Activated CD4-positive, alpha-beta memory T cell treated with anti-CD3 and anti-CD28 coated beads, Interleukin-2, amount 10 ng/mL, durations not matched to agents 7 days and 5 days (primary cell): ENCODE results near the gene MYT1. TPM values are rescaled to one million over a fixed set of nuclear protein-coding genes. Genes with fewer than 3 reads are reported as not detected.

Experiments used
- CTCF ChIA-PET: fragments of 350-600 bp; sonication (Branson Sonifier 250); formaldehyde crosslinking; loops from one replicate; lab custom pipeline; 2021; ENCODE audit warnings: antibody characterized with exemption, inconsistent platforms; lab: Charles Lee
- POLR2A ChIA-PET: fragments of 350-600 bp; sonication (Branson Sonifier 250); formaldehyde crosslinking; loops from one replicate; lab custom pipeline; 2021; ENCODE audit warnings: antibody characterized with exemption; lab: Charles Lee
- DNase-seq: peaks from one replicate; pipeline ENCODE4 v3.0.0-alpha.2; 2020
- H3K27ac Mint-ChIP-seq: one replicate; pipeline ENCODE4 v1.8.0; 2021; ENCODE audit warnings: mild to moderate bottlenecking, mixed read lengths
- H3K27me3 Mint-ChIP-seq: one replicate; pipeline ENCODE4 v1.8.0; 2021; ENCODE audit warnings: mixed read lengths
- H3K36me3 Mint-ChIP-seq: one replicate; pipeline ENCODE4 v1.8.0; 2021; ENCODE audit warnings: low read depth, mixed read lengths
- H3K4me1 Mint-ChIP-seq: one replicate; pipeline ENCODE4 v1.8.0; 2021; ENCODE audit warnings: mixed read lengths
- H3K4me3 Mint-ChIP-seq: one replicate; pipeline ENCODE4 v1.8.0; 2021; ENCODE audit warnings: mild to moderate bottlenecking, mixed read lengths
- H3K9me3 Mint-ChIP-seq: one replicate; pipeline ENCODE4 v1.8.0; 2021; ENCODE audit warnings: mixed read lengths
- total RNA-seq, 2 experiments: library from RNA; stranded (reverse); gene quantifications; one replicate each; pipeline ENCODE4 v1.2.3, GENCODE V29; 2021

Gene MYT1
- total RNA-seq, 2 experiments from 2014 or later: not detected

DNA sequence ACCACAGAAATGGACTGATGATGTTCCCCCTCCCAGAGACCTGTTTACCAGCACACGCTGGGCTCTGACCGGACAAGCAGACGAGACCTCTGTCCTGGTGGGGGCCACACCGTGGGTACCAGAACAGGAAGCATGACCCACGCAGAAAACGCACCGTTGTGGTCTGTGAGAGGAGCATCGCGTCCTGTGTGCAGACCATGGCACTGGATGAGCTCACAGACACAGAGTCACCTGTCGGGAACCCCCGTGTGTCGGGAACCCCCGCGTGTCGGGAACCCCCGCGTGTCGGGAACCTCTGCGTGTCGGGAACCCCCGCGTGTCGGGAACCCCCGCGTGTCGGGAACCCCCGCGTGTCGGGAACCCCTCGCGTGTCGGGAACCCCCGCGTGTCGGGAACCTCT, 37.4 kb downstream of the MYT1 start:
- ChIA-PET POLR2A (no interaction called here), CTCF (no interaction called here)
- H3K27ac Mint-ChIP-seq: no peak overlapping the region
- no peaks in the 10 kb centered on the region for H3K36me3 Mint-ChIP-seq
- H3K27me3 Mint-ChIP-seq: no peaks in the 10 kb centered on the region
- H3K4me1 Mint-ChIP-seq: no peaks in the 10 kb centered on the region
- H3K4me3 Mint-ChIP-seq: no peak overlapping the region
- DNase-seq: no peak
- peaks cover 3% of the 10 kb centered on the region for H3K9me3 Mint-ChIP-seq

GRCh38 chr20:64203037-64203777, 39.0 kb downstream of the MYT1 start:
- CTCF ChIA-PET: no interaction called here
- Mint-ChIP-seq H3K4me1 (no peaks in the 10 kb centered on the region), H3K9me3 (peaks cover 3% of the 10 kb centered on the region), H3K27ac (no peak overlapping the region), H3K4me3 (no peak overlapping the region), H3K36me3 (no peaks in the 10 kb centered on the region), H3K27me3 (no peaks in the 10 kb centered on the region)
- POLR2A ChIA-PET: no interaction called here
- DNase-seq: no peak

GRCh38 chr20:64205611-64206026, 41.4 kb downstream of the MYT1 start:
- Mint-ChIP-seq H3K27me3 (no peaks in the 10 kb centered on the region), H3K27ac (no peak overlapping the region), H3K9me3 (peaks cover 3% of the 10 kb centered on the region), H3K4me1 (no peaks in the 10 kb centered on the region), H3K4me3 (no peak overlapping the region), H3K36me3 (no peaks in the 10 kb centered on the region)
- ChIA-PET POLR2A (no interaction called here), CTCF (no interaction called here)
- DNase-seq: no peak

DNA sequence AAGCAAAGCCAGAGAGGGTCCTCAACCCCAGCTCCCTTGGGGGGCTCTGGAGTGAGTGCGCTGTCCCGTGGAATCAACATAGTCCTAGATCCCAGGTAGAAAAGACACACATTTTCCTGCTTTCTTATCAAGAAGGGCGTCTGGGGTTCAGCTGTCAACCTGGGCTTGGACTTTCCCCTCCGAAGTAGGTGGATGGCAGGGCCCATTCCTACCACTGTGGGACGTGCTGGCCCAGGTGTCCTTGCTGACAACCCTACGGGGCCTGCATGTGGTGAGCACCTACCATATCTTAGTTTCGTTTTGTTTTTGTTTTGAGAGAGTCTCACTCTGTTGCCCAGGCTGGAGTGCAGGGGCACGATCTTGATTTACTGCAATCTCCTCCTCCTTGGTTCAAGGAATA, 42.4 kb downstream of the MYT1 start:
- Mint-ChIP-seq H3K36me3 (no peaks in the 10 kb centered on the region), H3K27me3 (no peaks in the 10 kb centered on the region), H3K4me3 (no peak overlapping the region), H3K9me3 (no peaks in the 10 kb centered on the region), H3K4me1 (no peaks in the 10 kb centered on the region), H3K27ac (no peak overlapping the region)
- POLR2A ChIA-PET: interaction anchor here (0.8 kb wide), 1 partner anchor 18 kb away, joined by 3 read pairs; no protein-coding TSS in a partner anchor
- no peak for DNase-seq
- CTCF ChIA-PET: no interaction called here

DNA sequence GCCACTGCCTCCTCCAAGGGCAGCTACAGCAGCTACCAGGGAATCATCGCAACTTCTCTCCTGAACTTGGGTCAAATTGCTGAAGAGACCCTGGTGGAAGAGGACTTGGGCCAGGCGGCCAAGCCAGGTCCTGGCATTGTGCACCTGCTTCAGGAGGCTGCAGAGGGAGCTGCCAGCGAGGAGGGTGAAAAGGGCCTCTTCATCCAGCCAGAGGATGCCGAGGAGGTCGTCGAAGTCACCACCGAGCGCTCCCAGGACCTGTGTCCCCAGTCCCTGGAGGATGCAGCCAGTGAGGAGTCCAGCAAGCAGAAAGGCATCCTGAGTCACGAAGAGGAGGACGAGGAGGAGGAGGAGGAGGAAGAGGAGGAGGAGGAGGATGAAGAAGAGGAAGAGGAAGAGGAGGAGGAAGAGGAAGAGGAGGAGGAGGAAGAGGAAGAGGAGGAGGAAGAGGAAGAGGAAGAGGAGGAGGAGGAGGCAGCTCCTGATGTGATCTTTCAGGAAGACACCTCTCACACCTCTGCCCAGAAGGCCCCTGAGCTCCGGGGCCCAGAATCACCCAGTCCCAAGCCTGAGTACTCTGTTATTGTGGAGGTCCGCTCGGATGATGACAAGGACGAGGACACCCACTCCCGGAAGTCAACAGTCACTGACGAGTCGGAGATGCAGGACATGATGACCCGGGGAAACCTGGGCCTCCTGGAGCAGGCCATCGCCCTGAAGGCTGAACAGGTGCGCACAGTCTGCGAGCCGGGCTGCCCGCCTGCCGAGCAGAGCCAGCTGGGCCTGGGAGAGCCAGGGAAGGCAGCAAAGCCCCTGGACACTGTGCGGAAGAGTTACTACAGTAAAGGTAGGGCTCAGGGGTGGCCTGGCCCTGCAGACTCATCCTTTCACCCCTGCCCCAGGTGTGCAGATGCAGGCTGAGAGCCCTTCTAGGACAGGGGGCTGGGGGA, 43.7 kb downstream of the MYT1 start:
- no peaks in the 10 kb centered on the region for H3K27me3 Mint-ChIP-seq
- no peaks in the 10 kb centered on the region for H3K9me3 Mint-ChIP-seq
- no peak overlapping the region for H3K27ac Mint-ChIP-seq
- H3K36me3 Mint-ChIP-seq: no peaks in the 10 kb centered on the region
- ChIA-PET CTCF (no interaction called here), POLR2A (no interaction called here)
- no peak for DNase-seq
- no peak overlapping the region for H3K4me3 Mint-ChIP-seq
- H3K4me1 Mint-ChIP-seq: no peaks in the 10 kb centered on the region

GRCh38 chr20:64209148-64209547, 44.9 kb downstream of the MYT1 start:
- Mint-ChIP-seq H3K27me3 (no peaks in the 10 kb centered on the region), H3K36me3 (no peaks in the 10 kb centered on the region), H3K4me3 (no peak overlapping the region), H3K27ac (no peak overlapping the region), H3K9me3 (no peaks in the 10 kb centered on the region), H3K4me1 (no peaks in the 10 kb centered on the region)
- POLR2A ChIA-PET: no interaction called here
- CTCF ChIA-PET: no interaction called here
- no peak for DNase-seq

GRCh38 chr20:64210656-64211369, 46.6 kb downstream of the MYT1 start:
- no peak overlapping the region for H3K4me3 Mint-ChIP-seq
- H3K27ac Mint-ChIP-seq: no peak overlapping the region
- ChIA-PET CTCF (no interaction called here), POLR2A (no interaction called here)
- no peaks in the 10 kb centered on the region for H3K27me3 Mint-ChIP-seq
- peaks cover 8% of the 10 kb centered on the region for H3K4me1 Mint-ChIP-seq
- no peaks in the 10 kb centered on the region for H3K9me3 Mint-ChIP-seq
- H3K36me3 Mint-ChIP-seq: no peaks in the 10 kb centered on the region
- no peak for DNase-seq

GRCh38 chr20:64211874-64212658, 47.8 kb downstream of the MYT1 start:
- no peaks in the 10 kb centered on the region for H3K9me3 Mint-ChIP-seq
- ChIA-PET CTCF (no interaction called here), POLR2A (no interaction called here)

GRCh38 chr20:64212755-64213154, 48.5 kb downstream of the MYT1 start:
- no peaks in the 10 kb centered on the region for H3K36me3 Mint-ChIP-seq
- POLR2A ChIA-PET: no interaction called here
- no peaks in the 10 kb centered on the region for H3K9me3 Mint-ChIP-seq
- peaks cover 8% of the 10 kb centered on the region for H3K4me1 Mint-ChIP-seq
- H3K27ac Mint-ChIP-seq: no peak overlapping the region
- H3K27me3 Mint-ChIP-seq: no peaks in the 10 kb centered on the region
- no peak overlapping the region for H3K4me3 Mint-ChIP-seq
- CTCF ChIA-PET: no interaction called here
- DNase-seq: no peak

More at GRCh38 chr20:64211874-64212658, 47.8 kb downstream of the MYT1 start:
- H3K27me3 Mint-ChIP-seq: no peaks in the 10 kb centered on the region
- H3K27ac Mint-ChIP-seq: no peak overlapping the region
- H3K36me3 Mint-ChIP-seq: no peaks in the 10 kb centered on the region
- H3K4me3 Mint-ChIP-seq: no peak overlapping the region
- no peak for DNase-seq
- H3K4me1 Mint-ChIP-seq: peaks cover 8% of the 10 kb centered on the region

- Mint-ChIP-seq H3K27me3 (no peaks in the 10 kb centered on the region), H3K9me3 (no peaks in the 10 kb centered on the region), H3K36me3 (no peaks in the 10 kb centered on the region), H3K27ac (no peak overlapping the region), H3K4me1 (peaks cover 8% of the 10 kb centered on the region), H3K4me3 (no peak overlapping the region)
- ChIA-PET POLR2A (no interaction called here), CTCF (no interaction called here)
- DNase-seq: no peak
Observed at GRCh38 chr20:64214113-64214512, 49.9 kb downstream of the MYT1 start.

DNA sequence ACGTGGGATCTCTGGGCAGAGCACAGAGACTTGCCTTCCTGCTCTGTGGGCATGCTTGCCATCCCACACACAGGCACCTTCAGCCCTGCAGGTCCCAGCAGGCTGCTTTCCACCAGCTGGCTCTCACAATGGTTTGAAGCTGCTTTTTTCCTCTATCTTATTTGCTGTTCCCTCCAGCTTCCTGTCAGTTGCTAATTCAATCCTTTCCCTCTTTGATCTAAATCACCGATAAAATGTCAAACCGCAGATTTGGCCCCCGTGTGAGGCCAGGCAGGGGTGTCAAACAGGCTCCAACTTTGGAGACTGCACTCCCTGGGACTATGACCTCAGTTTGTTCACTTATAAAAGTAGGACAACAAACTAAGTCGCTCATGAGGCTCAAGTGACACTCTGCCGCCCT, 50.7 kb downstream of the MYT1 start:
- no peaks in the 10 kb centered on the region for H3K9me3 Mint-ChIP-seq
- H3K27me3 Mint-ChIP-seq: no peaks in the 10 kb centered on the region
- peaks cover 8% of the 10 kb centered on the region for H3K4me1 Mint-ChIP-seq
- no peak overlapping the region for H3K4me3 Mint-ChIP-seq
- H3K36me3 Mint-ChIP-seq: no peaks in the 10 kb centered on the region
- DNase-seq: no peak
- CTCF ChIA-PET: no interaction called here
- H3K27ac Mint-ChIP-seq: no peak overlapping the region
- POLR2A ChIA-PET: no interaction called here

GRCh38 chr20:64216036-64216435, 51.8 kb downstream of the MYT1 start:
- ChIA-PET CTCF (no interaction called here), POLR2A (no interaction called here)
- Mint-ChIP-seq H3K27me3 (no peaks in the 10 kb centered on the region), H3K36me3 (no peaks in the 10 kb centered on the region), H3K27ac (no peak overlapping the region), H3K4me3 (no peak overlapping the region), H3K4me1 (peaks cover 8% of the 10 kb centered on the region), H3K9me3 (no peaks in the 10 kb centered on the region)
- no peak for DNase-seq
